ENCODE data around the gene AP1B1.

DNA sequence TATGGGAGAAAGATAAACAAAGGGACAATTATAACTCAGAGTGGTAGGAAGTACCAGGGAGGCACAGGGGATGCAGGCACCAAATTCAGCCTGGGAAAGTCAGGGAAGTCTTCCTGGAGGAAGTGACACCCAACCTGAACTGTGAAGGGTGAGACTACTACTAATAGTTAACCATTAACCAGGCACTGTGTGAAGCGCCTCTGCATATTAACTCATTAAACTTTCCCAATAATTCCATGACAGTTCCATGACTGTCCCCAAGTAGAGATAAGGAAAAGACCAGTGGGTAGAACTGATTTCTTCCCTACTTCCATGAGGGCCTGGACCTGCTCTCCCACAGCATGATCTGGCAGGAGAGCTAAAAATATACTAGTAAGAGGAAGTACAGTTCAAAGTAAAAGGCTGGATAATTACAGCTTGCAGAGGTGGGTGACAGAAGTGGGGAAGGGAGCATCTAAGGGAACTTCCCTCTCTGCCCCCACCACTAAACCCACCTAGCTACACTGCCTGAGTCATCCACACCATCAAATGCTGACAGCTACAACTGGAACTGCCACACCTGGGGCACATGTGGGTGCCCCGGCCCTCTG is 4.7 kb upstream of the AP1B1 start:
- no peak for TF ChIP-seq EZH2 (IDR thresholded peaks at IDR 0.05)
- no peak for TF ChIP-seq POLR2AphosphoS5 (IDR thresholded peaks at IDR 0.05; ENCODE audit: borderline replicate concordance, low read depth, low read length)
